Brain microvascular endothelial cell (primary cell): Measurements from ENCODE around the gene TUBB4B.

ENCODE experiments used
- DNase-seq: peaks from one replicate; pipeline ENCODE4 v3.0.0-alpha.2; 2020
- H3K27ac ChIP-seq: fragments of 250-450 bp; sonication (Bioruptor Pico); 2 replicates; pipeline ENCODE4 v1.5.1; 2020; ENCODE audit warnings: mild to moderate bottlenecking, moderate library complexity
- H3K27me3 ChIP-seq: fragments of 250-450 bp; sonication (Bioruptor Pico); replicated peaks from 2 replicates; pipeline ENCODE4 v1.5.1; 2020; ENCODE audit warnings: mild to moderate bottlenecking
- H3K36me3 ChIP-seq: fragments of 250-450 bp; sonication (Bioruptor Pico); replicated peaks from 2 replicates; pipeline ENCODE4 v1.5.1; 2020; ENCODE audit warnings: mild to moderate bottlenecking
- H3K4me3 ChIP-seq: 2 replicates; pipeline ENCODE4 v1.5.1; 2011; ENCODE audit warnings: low read depth, mild to moderate bottlenecking, control low read depth, low read length, moderate library complexity
- CTCF ChIP-seq: IDR thresholded peaks from 2 replicates; pipeline ENCODE4 v1.5.1; 2011; ENCODE audit warnings: low read depth, mild to moderate bottlenecking, moderate library complexity, low read length, control low read depth, inconsistent platforms; ENCODE audit errors: missing control alignments
- in situ Hi-C: cut with HindIII; loops from 2 replicates; pipeline ENCODE4 v1.10.0; 2017; ENCODE audit warnings: low sequenced_read_pairs, low pct_ligation_motif_present

Gene TUBB4B

DNA sequence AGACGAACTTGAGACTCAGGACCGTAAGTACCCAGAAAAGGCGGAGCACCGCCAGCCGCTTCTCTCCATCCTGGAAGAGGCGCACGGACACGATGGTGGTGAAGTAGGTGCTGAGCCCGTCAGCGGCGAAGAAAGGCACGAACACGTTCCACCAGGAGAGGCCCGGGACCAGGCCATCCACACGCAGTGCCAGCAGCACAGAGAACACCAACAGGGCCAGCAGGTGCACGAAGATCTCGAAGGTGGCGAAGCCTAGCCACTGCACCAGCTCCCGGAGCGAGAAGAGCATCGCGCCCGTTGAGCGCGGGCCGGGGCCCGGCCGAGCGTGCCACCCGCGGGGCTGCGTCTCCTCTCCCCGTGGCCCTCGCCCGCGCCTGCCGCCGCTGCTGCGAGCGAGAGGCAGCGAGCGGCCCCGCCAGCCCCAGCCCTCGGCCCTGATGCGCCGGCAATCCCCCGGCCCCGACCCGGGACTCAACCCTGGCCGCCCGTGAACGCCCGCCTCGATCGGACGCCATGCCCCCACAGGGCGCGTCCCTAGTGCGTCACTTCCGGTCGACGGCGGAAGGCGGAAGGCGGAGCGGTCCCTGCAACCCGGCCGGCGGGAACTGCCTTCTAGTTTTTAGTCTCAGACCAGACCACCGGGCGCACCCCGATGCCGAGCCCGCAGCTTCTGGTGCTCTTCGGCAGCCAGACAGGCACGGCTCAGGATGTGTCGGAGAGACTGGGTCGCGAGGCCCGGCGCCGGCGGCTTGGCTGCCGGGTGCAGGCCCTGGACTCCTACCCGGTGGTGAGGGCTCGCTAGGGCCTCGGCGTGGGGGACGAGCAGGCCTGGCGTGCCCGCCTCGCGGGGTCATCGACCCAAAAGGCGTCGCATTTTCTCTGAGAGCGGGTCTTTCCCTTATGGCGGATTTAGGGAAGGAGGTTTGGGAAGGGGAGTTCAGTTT is 35.7 kb upstream of the TUBB4B start, which contains the start of the genes NDOR1 and TMEM203:
Gene NDOR1 (plus strand): TSS at position 575 of the 944 bp plus-strand sequence. CDS start 78 bp downstream, at position 653.
Gene TMEM203 (minus strand): TSS at position 523 of the 944 bp plus-strand sequence. CDS start 234 bp downstream, at position 289.
- H3K36me3 ChIP-seq, result no peaks in the 10 kb centered on the region
- no peak for TF ChIP-seq CTCF
- in situ Hi-C loops, result no loop called here

GRCh38 chr9:137206602-137207001 is 34.5 kb upstream of the TUBB4B start:
- no peak for TF ChIP-seq CTCF
- in situ Hi-C loops, result no loop called here
- H3K27me3 ChIP-seq, result no peaks in the 10 kb centered on the region
- DNase-seq, result no peak
- H3K27ac ChIP-seq, result no peak overlapping the region
- no peaks in the 10 kb centered on the region for H3K36me3 ChIP-seq
- H3K4me3 ChIP-seq, result peak overlapping the region; percentile 90

More for the DNA sequence above, 35.7 kb upstream of the TUBB4B start, which contains the start of the genes NDOR1 and TMEM203:
- peak within 1 kb of the TSS; percentile 73 for H3K27ac ChIP-seq
- peak; percentile 71 for DNase-seq
- peak within 1 kb of the TSS; percentile 90 for H3K4me3 ChIP-seq
- H3K27me3 ChIP-seq, result no peaks in the 10 kb centered on the region

DNA sequence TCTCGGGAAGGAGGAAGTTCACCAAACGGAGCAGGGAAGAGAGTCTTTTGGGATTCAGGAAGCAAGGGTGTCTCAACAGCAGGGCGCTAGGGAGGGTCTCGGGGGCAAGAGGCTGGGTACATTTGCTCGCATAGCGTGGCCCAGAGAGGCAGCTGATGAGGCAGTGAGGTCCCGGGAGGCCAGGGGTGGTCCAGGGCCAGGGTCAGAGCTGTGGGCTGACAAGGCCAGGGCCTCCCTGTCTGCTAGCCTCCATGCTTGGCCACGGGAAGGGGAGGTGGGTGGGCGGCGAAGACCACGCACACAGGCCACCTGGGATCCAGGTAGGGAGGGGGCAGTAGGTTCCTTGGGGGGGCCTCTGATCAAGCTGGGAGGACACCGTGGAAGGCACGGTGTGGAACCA is 29.6 kb upstream of the TUBB4B start:
- TF ChIP-seq CTCF, result no peak

DNA sequence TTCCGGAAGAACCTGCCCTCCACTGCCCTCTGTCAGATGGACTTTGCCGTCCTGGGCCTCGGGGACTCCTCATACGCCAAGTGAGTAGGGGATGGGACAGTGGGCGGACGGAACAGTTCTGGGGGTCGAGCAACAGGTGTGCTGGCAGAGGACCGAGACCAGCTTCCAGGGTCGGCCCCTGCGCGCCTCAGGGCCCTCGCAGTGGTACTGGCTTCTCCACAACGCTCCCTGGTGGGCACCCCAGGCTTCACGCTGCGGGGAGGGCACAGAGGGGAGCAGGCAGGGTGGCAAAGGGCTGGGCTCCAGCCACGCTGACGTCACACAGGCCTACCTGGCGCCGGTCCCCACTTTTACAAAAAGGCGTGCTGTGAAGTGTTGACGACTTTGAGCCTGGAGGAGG is 28.6 kb upstream of the TUBB4B start:
- no peak overlapping the region for H3K27ac ChIP-seq
- in situ Hi-C loops, result no loop called here
- no peak for DNase-seq
- H3K27me3 ChIP-seq, result no peaks in the 10 kb centered on the region
- TF ChIP-seq CTCF, result peak; percentile 15
- H3K36me3 ChIP-seq, result peaks cover 2% of the 10 kb centered on the region
- no peak overlapping the region for H3K4me3 ChIP-seq

More for the DNA sequence above, 29.6 kb upstream of the TUBB4B start:
- in situ Hi-C loops, result no loop called here
- DNase-seq, result no peak
- H3K27me3 ChIP-seq, result no peaks in the 10 kb centered on the region
- no peak overlapping the region for H3K27ac ChIP-seq
- H3K4me3 ChIP-seq, result no peak overlapping the region
- no peaks in the 10 kb centered on the region for H3K36me3 ChIP-seq

- no peak for DNase-seq
- H3K4me3 ChIP-seq, result no peak overlapping the region
- in situ Hi-C loops, result no loop called here
- no peaks in the 10 kb centered on the region for H3K27me3 ChIP-seq
- H3K27ac ChIP-seq, result no peak overlapping the region
- peaks cover 2% of the 10 kb centered on the region for H3K36me3 ChIP-seq
- peak; percentile 46 for TF ChIP-seq CTCF
These were observed 27.7 kb upstream of the TUBB4B start for GRCh38 chr9:137213160-137214060.
